GM12878 (cell line): ENCODE data around the gene NOL3.

Source experiments
- BHLHE40 ChIP-seq, 2 experiments: fragments of 450-650 bp in 1 of 2; IDR thresholded peaks; 2 replicates each; pipeline ENCODE4 v1.6.1; 2011 to 2017; ENCODE audit warnings: low read depth in 2 of 2, borderline replicate concordance in 1 of 2, improper control_type of control experiment in 1 of 2, low read length in 1 of 2, mild to moderate bottlenecking in 1 of 2
- CEBPB ChIP-seq, 2 experiments: fragments of 150-350 bp in 1 of 2; IDR thresholded peaks; 2 replicates each; pipeline ENCODE4 v1.6.1; 2012 to 2014; ENCODE audit warnings: low read depth in 2 of 2, low read length in 2 of 2, borderline replicate concordance in 1 of 2, inconsistent platforms in 1 of 2
- CHD2 ChIP-seq: IDR thresholded peaks from 2 replicates; pipeline ENCODE4 v1.6.1; 2011; ENCODE audit warnings: low read depth, low read length, improper control_type of control experiment, borderline replicate concordance
- CREB1 ChIP-seq: IDR thresholded peaks from 2 replicates; pipeline ENCODE4 v1.6.1; 2012; ENCODE audit warnings: low read depth, mild to moderate bottlenecking, inconsistent platforms
- EP300 ChIP-seq, 2 experiments: fragments of 150-350 bp in 1 of 2; IDR thresholded peaks; 2 replicates each; pipeline ENCODE4 v1.6.1; 2011 to 2012; ENCODE audit warnings: low read depth in 2 of 2, low read length in 2 of 2, borderline replicate concordance in 1 of 2, improper control_type of control experiment in 1 of 2, inconsistent platforms in 1 of 2; ENCODE audit not compliant: control insufficient read depth in 1 of 2
- FOXK2 ChIP-seq: fragments of 450-650 bp; IDR thresholded peaks from 2 replicates; pipeline ENCODE4 v1.6.1; 2017; ENCODE audit warnings: mild to moderate bottlenecking, moderate library complexity
- POLR2A ChIP-seq: IDR thresholded peaks from 2 replicates; pipeline ENCODE4 v1.6.1; 2011; ENCODE audit warnings: low read depth, mild to moderate bottlenecking, low read length
- SRF ChIP-seq, 2 experiments: IDR thresholded peaks; 2 replicates each; pipeline ENCODE4 v1.6.1; 2011; ENCODE audit warnings: low read depth in 2 of 2, low read length in 2 of 2, mild to moderate bottlenecking in 1 of 2, moderate library complexity in 1 of 2
- TAF1 ChIP-seq: IDR thresholded peaks from 2 replicates; pipeline ENCODE4 v1.6.1; 2011; ENCODE audit warnings: mild to moderate bottlenecking, low read depth, low read length, borderline replicate concordance
- ZNF24 ChIP-seq: fragments of 450-650 bp; IDR thresholded peaks from 2 replicates; pipeline ENCODE4 v1.6.1; 2017; ENCODE audit warnings: antibody characterized with exemption, mild to moderate bottlenecking
- ZNF384 ChIP-seq: IDR thresholded peaks from 2 replicates; pipeline ENCODE4 v1.6.1; 2012; ENCODE audit warnings: low read depth, mild to moderate bottlenecking, low read length, improper control_type of control experiment, borderline replicate concordance
- TF ChIP-seq, protein P1 (sequence below), 3 experiments: IDR thresholded peaks in 2 of 3; conservative IDR thresholded peaks in 1 of 3; 2 replicates each; pipeline ENCODE4 v1.5.1; 2011; ENCODE audit warnings: low read depth in 3 of 3, low read length in 3 of 3, mild to moderate bottlenecking in 3 of 3, control low read depth in 2 of 3, moderate library complexity in 2 of 3, inconsistent platforms in 1 of 3, mixed read lengths in 1 of 3; ENCODE audit not compliant: control insufficient read depth in 2 of 3, insufficient read depth in 1 of 3; ENCODE audit errors: extremely low read depth in 1 of 3

DNA sequence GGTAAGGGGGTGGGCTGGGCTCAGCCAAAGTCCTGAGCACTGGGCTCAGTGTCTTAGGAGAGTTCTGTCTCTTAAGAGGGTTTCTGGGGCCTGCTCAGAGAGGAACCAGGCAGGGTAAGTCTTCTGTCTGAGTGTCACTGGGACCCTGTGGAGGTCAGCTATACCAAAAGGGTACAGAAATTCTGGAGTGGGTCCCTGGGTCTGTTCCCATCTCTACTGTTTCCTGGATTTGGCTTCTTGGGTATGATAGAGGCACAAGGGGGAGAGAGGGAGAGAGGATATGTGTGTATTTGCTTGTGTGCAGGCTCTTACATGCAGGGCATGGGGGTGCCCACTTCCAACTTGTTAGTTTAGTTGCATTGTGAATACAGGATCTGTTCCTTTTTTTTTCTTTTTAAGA is 23.2 kb downstream of the NOL3 start:
- TF ChIP-seq, protein P1, sequence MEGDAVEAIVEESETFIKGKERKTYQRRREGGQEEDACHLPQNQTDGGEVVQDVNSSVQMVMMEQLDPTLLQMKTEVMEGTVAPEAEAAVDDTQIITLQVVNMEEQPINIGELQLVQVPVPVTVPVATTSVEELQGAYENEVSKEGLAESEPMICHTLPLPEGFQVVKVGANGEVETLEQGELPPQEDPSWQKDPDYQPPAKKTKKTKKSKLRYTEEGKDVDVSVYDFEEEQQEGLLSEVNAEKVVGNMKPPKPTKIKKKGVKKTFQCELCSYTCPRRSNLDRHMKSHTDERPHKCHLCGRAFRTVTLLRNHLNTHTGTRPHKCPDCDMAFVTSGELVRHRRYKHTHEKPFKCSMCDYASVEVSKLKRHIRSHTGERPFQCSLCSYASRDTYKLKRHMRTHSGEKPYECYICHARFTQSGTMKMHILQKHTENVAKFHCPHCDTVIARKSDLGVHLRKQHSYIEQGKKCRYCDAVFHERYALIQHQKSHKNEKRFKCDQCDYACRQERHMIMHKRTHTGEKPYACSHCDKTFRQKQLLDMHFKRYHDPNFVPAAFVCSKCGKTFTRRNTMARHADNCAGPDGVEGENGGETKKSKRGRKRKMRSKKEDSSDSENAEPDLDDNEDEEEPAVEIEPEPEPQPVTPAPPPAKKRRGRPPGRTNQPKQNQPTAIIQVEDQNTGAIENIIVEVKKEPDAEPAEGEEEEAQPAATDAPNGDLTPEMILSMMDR (IDR thresholded peaks at IDR 0.05 in 2 of 3, conservative IDR thresholded peaks at IDR 0.05 in 1 of 3; ENCODE audit: control insufficient read depth in 2 of 3, extremely low read depth in 1 of 3, insufficient read depth in 1 of 3, low read depth in 3 of 3, low read length in 3 of 3) = no peak
- no peak for TF ChIP-seq TAF1
- no peak for TF ChIP-seq CREB1
- no peak for TF ChIP-seq EP300 (IDR thresholded peaks at IDR 0.05; ENCODE audit: borderline replicate concordance in 1 of 2, control insufficient read depth in 1 of 2, low read depth in 2 of 2, low read length in 2 of 2)
- no peak for TF ChIP-seq CHD2
- no peak for TF ChIP-seq ZNF384
- TF ChIP-seq SRF (IDR thresholded peaks at IDR 0.05; ENCODE audit: low read depth in 2 of 2, low read length in 2 of 2) = no peak
- TF ChIP-seq BHLHE40 (IDR thresholded peaks at IDR 0.05; ENCODE audit: borderline replicate concordance in 1 of 2, low read depth in 2 of 2, low read length in 1 of 2) = no peak
- TF ChIP-seq FOXK2 = no peak
- no peak for TF ChIP-seq ZNF24
- TF ChIP-seq POLR2A = no peak
- no peak for TF ChIP-seq CEBPB (IDR thresholded peaks at IDR 0.05; ENCODE audit: borderline replicate concordance in 1 of 2, low read depth in 2 of 2, low read length in 2 of 2)
